GM21529 (cell line): ENCODE measurements around the gene PPFIA1.
"Not testable (repeated sequence)": the region's sequence is repeated elsewhere in the genome, so short reads cannot be mapped to it uniquely, and the experiment has no call there.

Experiments used
- ATAC-seq: cut with Tn5 transposase; IDR thresholded peaks from one replicate; pipeline ENCODE4 v1.9.1; 2021; ENCODE audit not compliant: unreplicated experiment

The PPFIA1 gene

GRCh38 chr11:70383664-70384565, 113.4 kb downstream of the PPFIA1 start:
- no peak for ATAC-seq

GRCh38 chr11:70384566-70385152, 114.2 kb downstream of the PPFIA1 start:
- ATAC-seq, result no peak

- no peak for ATAC-seq
These were observed 117.1 kb downstream of the PPFIA1 start for GRCh38 chr11:70387564-70387963.

GRCh38 chr11:70389201-70389600, 118.7 kb downstream of the PPFIA1 start:
- no peak for ATAC-seq

- not testable (repeated sequence) for ATAC-seq
These were observed 120.4 kb downstream of the PPFIA1 start for GRCh38 chr11:70390882-70391281.

GRCh38 chr11:70394211-70394950, 123.9 kb downstream of the PPFIA1 start:
- ATAC-seq, result no peak

- ATAC-seq, result peak; percentile 5
These were observed 127.0 kb downstream of the PPFIA1 start for GRCh38 chr11:70397336-70397982.

- peak; percentile 48 for ATAC-seq
These were observed 127.7 kb downstream of the PPFIA1 start, which contains the start of gene CTTN for GRCh38 chr11:70397983-70398833. TSS of gene CTTN (plus strand) at chr11:70398529. CDS start at chr11:70407298, 8,769 bp downstream.

- no peak for ATAC-seq
These were observed 128.6 kb downstream of the PPFIA1 start for GRCh38 chr11:70398834-70399680.

GRCh38 chr11:70399681-70400112, 129.2 kb downstream of the PPFIA1 start:
- no peak for ATAC-seq

GRCh38 chr11:70400643-70401042, 130.2 kb downstream of the PPFIA1 start:
- no peak for ATAC-seq

- no peak for ATAC-seq
These were observed 131.5 kb downstream of the PPFIA1 start for GRCh38 chr11:70402016-70402415.

GRCh38 chr11:70402685-70403084, 132.2 kb downstream of the PPFIA1 start:
- ATAC-seq, result no peak

GRCh38 chr11:70404244-70404643, 133.8 kb downstream of the PPFIA1 start:
- no peak for ATAC-seq

GRCh38 chr11:70405679-70406395, 135.3 kb downstream of the PPFIA1 start:
- ATAC-seq, result no peak

GRCh38 chr11:70407121-70407520, 136.6 kb downstream of the PPFIA1 start:
- no peak for ATAC-seq

GRCh38 chr11:70407814-70408213, 137.3 kb downstream of the PPFIA1 start:
- ATAC-seq, result no peak

- not testable (repeated sequence) for ATAC-seq
These were observed 137.8 kb downstream of the PPFIA1 start for GRCh38 chr11:70408326-70408725.
